ENCODE data around the gene SRGAP1.

Gene SRGAP1

DNA sequence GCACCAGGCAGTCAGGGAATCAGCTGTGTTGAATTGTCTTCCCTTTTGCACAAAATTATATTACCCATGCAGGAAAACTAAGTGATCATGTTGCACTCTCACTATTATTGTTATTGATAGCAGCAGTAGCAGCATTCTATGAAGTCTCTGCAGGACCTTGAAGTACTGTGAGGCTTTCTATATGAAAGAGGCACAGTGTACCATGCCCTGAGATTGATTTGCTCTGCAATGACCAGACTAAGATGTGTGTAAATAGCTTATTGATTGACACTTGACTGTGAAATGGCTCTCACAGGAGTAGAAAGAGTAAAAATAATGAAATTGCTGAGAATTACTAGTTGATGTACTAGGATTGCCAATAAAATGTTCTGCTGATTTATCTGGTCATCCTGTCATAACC is 277.7 kb downstream of the SRGAP1 start:
- in situ Hi-C loops (cut with MboI; ENCODE audit: low pct_unique_long_range_greater_than_20kb, low sequenced_read_pairs, unreplicated experiment): no loop called here
- TF ChIP-seq, protein P1, sequence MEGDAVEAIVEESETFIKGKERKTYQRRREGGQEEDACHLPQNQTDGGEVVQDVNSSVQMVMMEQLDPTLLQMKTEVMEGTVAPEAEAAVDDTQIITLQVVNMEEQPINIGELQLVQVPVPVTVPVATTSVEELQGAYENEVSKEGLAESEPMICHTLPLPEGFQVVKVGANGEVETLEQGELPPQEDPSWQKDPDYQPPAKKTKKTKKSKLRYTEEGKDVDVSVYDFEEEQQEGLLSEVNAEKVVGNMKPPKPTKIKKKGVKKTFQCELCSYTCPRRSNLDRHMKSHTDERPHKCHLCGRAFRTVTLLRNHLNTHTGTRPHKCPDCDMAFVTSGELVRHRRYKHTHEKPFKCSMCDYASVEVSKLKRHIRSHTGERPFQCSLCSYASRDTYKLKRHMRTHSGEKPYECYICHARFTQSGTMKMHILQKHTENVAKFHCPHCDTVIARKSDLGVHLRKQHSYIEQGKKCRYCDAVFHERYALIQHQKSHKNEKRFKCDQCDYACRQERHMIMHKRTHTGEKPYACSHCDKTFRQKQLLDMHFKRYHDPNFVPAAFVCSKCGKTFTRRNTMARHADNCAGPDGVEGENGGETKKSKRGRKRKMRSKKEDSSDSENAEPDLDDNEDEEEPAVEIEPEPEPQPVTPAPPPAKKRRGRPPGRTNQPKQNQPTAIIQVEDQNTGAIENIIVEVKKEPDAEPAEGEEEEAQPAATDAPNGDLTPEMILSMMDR (IDR thresholded peaks at IDR 0.05; ENCODE audit: extremely low read depth, insufficient read depth, missing control alignments): no peak
- DNase-seq (ENCODE audit: low spot score): no peak

DNA sequence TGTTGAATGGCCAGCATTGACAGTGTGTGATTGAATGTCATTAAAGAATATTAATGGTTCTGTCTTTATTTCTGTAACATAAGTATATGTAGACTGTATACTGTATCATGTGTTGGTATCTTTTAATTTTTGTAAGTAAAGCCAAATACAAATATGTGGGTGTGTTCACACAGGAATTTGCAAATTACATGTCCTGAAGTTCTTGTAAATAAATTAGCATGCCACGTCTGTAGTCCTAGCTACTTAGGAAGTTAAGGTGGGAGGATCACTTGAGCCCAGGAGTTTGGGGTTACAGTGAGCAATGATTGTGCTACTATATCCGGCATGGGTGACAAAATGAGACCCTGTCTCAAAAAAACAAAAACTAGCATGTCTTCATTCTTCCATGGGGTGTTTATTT is 278.5 kb downstream of the SRGAP1 start:
- TF ChIP-seq, protein P1 (IDR thresholded peaks at IDR 0.05; ENCODE audit: extremely low read depth, insufficient read depth, missing control alignments): no peak
- in situ Hi-C loops (cut with MboI; ENCODE audit: low pct_unique_long_range_greater_than_20kb, low sequenced_read_pairs, unreplicated experiment): no loop called here
- DNase-seq (ENCODE audit: low spot score): no peak

GRCh38 chr12:64123448-64123847 is 278.9 kb downstream of the SRGAP1 start:
- DNase-seq (ENCODE audit: low spot score): no peak
- in situ Hi-C loops (cut with MboI; ENCODE audit: low pct_unique_long_range_greater_than_20kb, low sequenced_read_pairs, unreplicated experiment): no loop called here
- TF ChIP-seq, protein P1 (IDR thresholded peaks at IDR 0.05; ENCODE audit: extremely low read depth, insufficient read depth, missing control alignments): no peak

DNA sequence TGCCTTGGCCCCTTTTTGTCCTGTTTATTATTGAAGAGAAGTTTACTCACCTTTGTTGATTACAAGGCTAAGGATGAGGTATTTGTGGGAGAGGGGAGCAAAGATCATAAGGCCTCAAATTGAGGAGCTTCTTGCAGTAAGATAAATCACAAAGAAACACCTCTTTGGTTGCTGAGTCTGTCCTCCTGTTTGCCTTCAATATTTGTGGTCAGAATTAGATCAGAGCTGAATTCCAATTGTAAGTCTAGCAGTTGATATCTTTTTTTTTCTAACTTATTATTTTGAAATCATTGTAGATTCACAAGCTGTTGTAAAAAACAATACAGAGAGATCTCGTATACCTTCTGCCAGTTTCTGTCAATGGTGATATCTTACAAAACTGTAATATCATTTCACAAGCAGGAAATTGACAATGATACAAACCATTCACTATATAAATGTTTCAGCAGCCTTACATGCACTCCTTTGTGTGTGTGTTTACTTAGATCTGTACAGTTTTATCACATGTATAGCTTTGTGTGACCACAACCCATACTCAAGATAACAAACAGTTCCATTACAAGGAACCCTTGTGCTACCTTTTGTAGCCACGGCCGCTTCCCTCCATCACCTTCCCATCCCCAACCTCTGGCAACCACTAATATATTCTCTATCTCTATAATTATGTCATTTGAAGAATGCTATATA is 280.2 kb downstream of the SRGAP1 start:
- no peak for DNase-seq (ENCODE audit: low spot score)
- TF ChIP-seq, protein P1 (IDR thresholded peaks at IDR 0.05; ENCODE audit: extremely low read depth, insufficient read depth, missing control alignments): no peak
- in situ Hi-C loops (cut with MboI; ENCODE audit: low pct_unique_long_range_greater_than_20kb, low sequenced_read_pairs, unreplicated experiment): no loop called here

DNA sequence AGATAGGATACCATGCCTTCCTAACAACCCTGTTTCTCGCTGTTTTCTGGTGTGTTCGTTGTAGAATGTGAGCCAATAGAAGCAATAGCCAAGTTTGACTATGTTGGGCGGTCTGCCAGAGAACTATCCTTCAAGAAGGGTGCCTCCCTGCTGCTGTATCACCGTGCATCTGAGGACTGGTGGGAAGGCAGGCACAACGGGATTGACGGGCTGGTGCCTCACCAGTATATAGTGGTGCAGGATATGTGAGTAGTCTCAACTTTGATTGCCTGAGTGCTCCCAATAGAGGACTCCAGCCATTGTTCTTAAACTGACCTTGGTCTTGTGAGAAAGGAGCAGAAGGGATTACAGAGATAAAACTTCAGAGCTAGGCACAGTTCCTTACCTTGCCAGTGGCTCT is 281.4 kb downstream of the SRGAP1 start:
- in situ Hi-C loops (cut with MboI; ENCODE audit: low pct_unique_long_range_greater_than_20kb, low sequenced_read_pairs, unreplicated experiment): no loop called here
- TF ChIP-seq, protein P1 (IDR thresholded peaks at IDR 0.05; ENCODE audit: extremely low read depth, insufficient read depth, missing control alignments): no peak
- no peak for DNase-seq (ENCODE audit: low spot score)

- no peak for DNase-seq (ENCODE audit: low spot score)
- TF ChIP-seq, protein P1 (IDR thresholded peaks at IDR 0.05; ENCODE audit: extremely low read depth, insufficient read depth, missing control alignments): no peak
- in situ Hi-C loops (cut with MboI; ENCODE audit: low pct_unique_long_range_greater_than_20kb, low sequenced_read_pairs, unreplicated experiment): no loop called here
These were observed 283.3 kb downstream of the SRGAP1 start for GRCh38 chr12:64127811-64128210.

Data from GM13977 (cell line).